GM19043 (cell line): ENCODE measurements around the gene RPL28.

ENCODE experiments used
- ATAC-seq: cut with Tn5 transposase; IDR thresholded peaks from one replicate; pipeline ENCODE4 v1.9.1; 2021; ENCODE audit warnings: low read depth; ENCODE audit not compliant: unreplicated experiment

Gene RPL28

GRCh38 chr19:55370305-55370988 lies 15.3 kb upstream of the RPL28 start, which contains the start of gene IL11:
TSS of gene IL11 (minus strand) at chr19:55370463. CDS start at chr19:55370310, 153 bp downstream.
- no peak for ATAC-seq

- no peak for ATAC-seq
These were observed 13.2 kb upstream of the RPL28 start for GRCh38 chr19:55372316-55373081.

GRCh38 chr19:55373306-55373992 lies 12.3 kb upstream of the RPL28 start:
- ATAC-seq, result no peak

- no peak for ATAC-seq
These were observed 11.6 kb upstream of the RPL28 start for GRCh38 chr19:55373993-55374757.

GRCh38 chr19:55376241-55376933 lies 9.3 kb upstream of the RPL28 start, which contains the start of gene TMEM190:
TSS of gene TMEM190 (plus strand) at chr19:55376826. CDS start at chr19:55376854, 28 bp downstream.
- ATAC-seq, result no peak

GRCh38 chr19:55377356-55378131 lies 8.2 kb upstream of the RPL28 start:
- no peak for ATAC-seq

- no peak for ATAC-seq
These were observed 6.6 kb upstream of the RPL28 start for GRCh38 chr19:55379174-55379573.

GRCh38 chr19:55382013-55382412 lies 3.7 kb upstream of the RPL28 start:
- ATAC-seq, result no peak

- no peak for ATAC-seq
These were observed 3.1 kb upstream of the RPL28 start for GRCh38 chr19:55382522-55383054.

GRCh38 chr19:55383279-55384130 lies 2.2 kb upstream of the RPL28 start:
- ATAC-seq, result no peak

GRCh38 chr19:55384131-55384919 lies 1.4 kb upstream of the RPL28 start, which contains the start of gene TMEM238:
TSS of gene TMEM238 (minus strand) at chr19:55384292. CDS start at chr19:55384259, 33 bp downstream.
- no peak for ATAC-seq

GRCh38 chr19:55384920-55385723 lies 610 bp upstream of the RPL28 start:
- ATAC-seq, result peak; percentile 61

- ATAC-seq, result no peak
These were observed 800 bp downstream of the RPL28 start for GRCh38 chr19:55386493-55386971.

- ATAC-seq, result no peak
These were observed 2.2 kb downstream of the RPL28 start for GRCh38 chr19:55387736-55388497.
